Uterus (tissue), 2 donors: ENCODE results near the gene SRPK2.

ENCODE experiments used
- CTCF ChIP-seq, 4 experiments: fragments of 200-600 bp in 2 of 4; fragments of 450-650 bp in 2 of 4; sonication (generic) in 2 of 4; IDR thresholded peaks; one replicate each; pipeline ENCODE4 v1.5.1; 2016 to 2019; ENCODE audit warnings: antibody characterized with exemption in 4 of 4, mild to moderate bottlenecking in 2 of 4, moderate library complexity in 1 of 4
- POLR2A ChIP-seq, 2 donors: fragments of 450-650 bp; IDR thresholded peaks; one replicate each; pipeline ENCODE4 v1.6.1; 2016; ENCODE audit warnings: antibody characterized with exemption in 2 of 2, mild to moderate bottlenecking in 1 of 2, moderate library complexity in 1 of 2

- no peak for TF ChIP-seq CTCF (IDR thresholded peaks at IDR 0.05)
- no peak for TF ChIP-seq POLR2A (IDR thresholded peaks at IDR 0.05)
Measured at GRCh38 chr7:105212212-105212611, 176.5 kb downstream of the SRPK2 start.
